ENCODE data around the gene ACAD9.
"Not testable (repeated sequence)": the region's sequence is repeated elsewhere in the genome, so short reads cannot be mapped to it uniquely, and the experiment has no call there.

The ACAD9 gene

DNA sequence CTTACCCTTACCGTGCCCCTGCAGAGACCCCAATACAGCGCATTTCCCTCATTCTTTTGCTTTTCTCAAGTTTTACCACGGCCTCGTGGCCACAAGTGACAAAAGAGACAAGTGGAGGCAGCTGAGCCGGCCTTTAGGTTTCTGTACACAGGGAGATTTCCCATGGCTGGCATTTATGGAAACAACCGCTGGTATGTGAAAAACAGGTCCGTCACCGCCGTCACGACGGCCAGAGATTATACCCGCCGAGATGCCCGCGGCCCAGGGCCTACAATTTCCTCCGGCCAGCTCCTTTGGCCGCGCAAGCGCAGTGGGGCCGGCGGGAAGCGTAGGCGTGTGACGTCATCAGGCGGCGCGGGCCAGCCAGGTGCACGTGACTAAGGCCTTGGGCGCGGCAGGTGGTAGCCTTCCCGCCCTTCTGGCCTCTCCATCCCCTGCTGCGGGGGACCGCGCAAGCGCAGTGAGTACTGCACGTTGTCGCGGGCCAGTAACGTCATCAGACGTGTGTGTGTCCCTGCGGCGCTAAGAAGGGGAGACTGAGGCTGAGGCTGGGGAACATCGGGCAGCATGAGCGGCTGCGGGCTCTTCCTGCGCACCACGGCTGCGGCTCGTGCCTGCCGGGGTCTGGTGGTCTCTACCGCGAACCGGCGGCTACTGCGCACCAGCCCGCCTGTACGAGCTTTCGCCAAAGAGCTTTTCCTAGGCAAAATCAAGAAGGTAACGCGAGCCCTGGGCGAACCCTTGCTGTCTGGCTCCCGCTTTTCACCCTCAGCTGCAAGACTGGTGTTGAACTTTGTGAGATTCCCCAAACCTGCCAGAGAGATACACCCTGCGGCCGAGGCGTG lies at the start of gene ACAD9:
TSS of gene ACAD9 (plus strand) at position 496 of the 845 bp plus-strand sequence. CDS start at position 568, 72 bp downstream.
- DNase-seq: peak; percentile 96 to 98

- not testable (repeated sequence) for DNase-seq
These were observed 49.3 kb upstream of the ACAD9 start for GRCh38 chr3:128829925-128830625.

GRCh38 chr3:128830762-128831161 lies 48.7 kb upstream of the ACAD9 start:
- not testable (repeated sequence) for DNase-seq

GRCh38 chr3:128832979-128833378 lies 46.4 kb upstream of the ACAD9 start:
- DNase-seq: not testable (repeated sequence)

GRCh38 chr3:128835096-128835495 lies 44.3 kb upstream of the ACAD9 start:
- no peak for DNase-seq

GRCh38 chr3:128841926-128842920 lies 37.2 kb upstream of the ACAD9 start:
- no peak for DNase-seq

DNA sequence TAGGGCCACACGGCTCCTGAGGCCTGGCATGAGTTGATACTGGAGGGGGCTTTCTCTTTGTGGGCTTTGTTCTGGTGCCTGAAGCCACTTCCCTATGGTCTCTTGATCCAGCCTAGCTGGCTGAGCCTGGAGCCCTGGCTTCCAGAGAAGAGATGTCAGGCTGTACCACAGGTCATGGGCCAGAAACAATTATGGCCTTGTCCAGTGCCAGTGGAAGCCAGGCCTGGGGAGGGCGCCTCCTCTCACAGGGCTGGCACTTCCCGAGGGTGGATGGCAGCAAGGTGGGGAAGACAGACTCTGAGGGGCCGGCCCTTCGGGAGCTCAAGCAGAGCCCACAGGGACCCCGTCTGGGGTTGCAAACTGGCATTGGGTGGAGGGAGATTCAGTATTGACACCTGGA lies 34.9 kb upstream of the ACAD9 start:
- DNase-seq: no peak

- peak in 1 of 2 experiments; percentile 55 for DNase-seq
These were observed 34.2 kb upstream of the ACAD9 start for GRCh38 chr3:128845119-128845777.

DNA sequence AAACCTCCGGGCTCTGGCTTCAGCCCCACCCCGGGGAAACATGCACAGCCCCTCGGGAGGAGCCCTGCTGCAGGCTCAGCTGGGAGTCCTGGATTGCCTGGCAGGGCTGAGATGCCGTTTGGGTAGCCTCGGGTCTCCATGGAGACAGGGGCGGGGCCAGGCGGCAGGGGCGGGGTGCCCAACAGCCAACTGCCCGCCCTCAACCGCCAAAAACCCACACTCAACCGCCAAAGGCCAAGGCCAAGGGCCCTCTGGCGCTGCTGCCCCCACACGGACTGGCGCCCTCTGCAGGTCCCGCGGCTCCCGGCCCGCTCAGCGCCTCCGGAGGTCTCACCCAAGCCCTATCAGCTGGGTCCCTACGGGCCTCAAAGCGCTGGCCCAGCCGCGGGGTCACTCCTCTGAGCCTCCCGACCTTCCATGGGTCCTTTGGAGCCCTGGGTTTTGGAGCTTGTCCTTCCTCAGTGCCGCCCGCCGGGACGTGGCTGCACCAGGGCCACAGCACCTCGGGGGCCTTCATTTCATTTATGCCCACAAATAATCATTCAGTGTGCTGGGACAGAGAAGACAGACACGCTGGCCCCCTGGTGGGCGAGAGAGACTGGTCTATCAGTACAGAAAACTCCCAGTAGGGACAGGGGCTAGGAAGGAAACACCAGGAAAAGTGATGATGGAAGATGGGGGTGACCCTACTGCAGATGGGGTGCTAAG lies 33.5 kb upstream of the ACAD9 start:
- peak; percentile 83 to 88 for DNase-seq

GRCh38 chr3:128846486-128846891 lies 32.9 kb upstream of the ACAD9 start:
- DNase-seq: no peak

DNA sequence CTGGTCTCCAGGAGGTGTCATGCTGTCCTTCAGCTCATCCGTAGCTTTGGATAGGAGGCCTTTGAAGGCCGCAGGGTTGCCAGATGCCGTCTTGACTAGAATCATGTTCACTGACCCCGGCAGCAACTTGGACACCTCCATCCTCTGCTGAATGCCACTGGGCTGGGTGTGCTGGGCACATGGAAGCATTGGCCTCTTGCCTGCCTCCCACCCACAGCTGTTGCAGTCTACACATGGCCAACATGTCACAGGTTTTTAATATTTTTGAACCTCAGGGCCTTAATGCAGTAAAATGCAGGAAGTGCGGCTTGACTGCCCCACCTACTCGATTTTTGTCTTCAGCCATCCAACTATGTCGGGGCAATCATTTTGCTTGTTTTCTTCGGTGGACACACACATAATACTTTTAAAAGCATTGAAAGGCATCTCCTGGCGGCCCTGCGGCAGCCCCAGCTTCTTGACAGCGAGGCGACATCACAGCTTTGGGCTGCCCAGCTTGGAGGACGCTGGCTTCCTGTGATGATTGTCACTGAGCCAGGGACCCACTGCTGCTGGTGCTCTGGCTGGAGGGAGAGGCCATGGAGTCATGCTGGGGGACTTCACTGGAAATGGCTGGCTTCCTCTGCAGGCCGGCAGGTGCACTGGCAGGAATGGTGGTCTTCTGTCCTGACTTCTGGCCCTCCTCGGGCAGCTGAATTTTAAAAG lies 31.6 kb upstream of the ACAD9 start:
- no peak for DNase-seq

- DNase-seq: no peak
These were observed 30.5 kb upstream of the ACAD9 start for GRCh38 chr3:128848936-128849335.

GRCh38 chr3:128849911-128850455 lies 29.4 kb upstream of the ACAD9 start:
- no peak for DNase-seq

DNA sequence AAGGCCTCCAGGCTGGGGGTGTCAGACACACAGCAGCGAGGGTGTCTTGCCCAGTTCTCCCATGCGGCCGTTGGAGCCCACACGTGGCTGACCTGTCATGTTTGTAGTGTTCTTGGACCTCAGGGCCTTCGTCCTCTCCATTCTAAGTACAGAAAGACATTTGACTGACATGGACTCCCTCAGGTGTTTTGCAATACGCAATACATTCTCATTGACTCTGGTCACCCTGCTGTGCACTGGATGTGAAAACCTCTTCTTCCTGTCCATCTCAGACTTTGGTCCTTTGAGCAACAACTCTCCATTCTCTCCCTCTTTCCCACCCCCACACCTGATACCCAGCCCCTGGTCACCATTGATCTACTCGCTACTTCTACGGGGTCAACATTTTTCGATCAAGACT lies 28.9 kb upstream of the ACAD9 start:
- no peak for DNase-seq

DNA sequence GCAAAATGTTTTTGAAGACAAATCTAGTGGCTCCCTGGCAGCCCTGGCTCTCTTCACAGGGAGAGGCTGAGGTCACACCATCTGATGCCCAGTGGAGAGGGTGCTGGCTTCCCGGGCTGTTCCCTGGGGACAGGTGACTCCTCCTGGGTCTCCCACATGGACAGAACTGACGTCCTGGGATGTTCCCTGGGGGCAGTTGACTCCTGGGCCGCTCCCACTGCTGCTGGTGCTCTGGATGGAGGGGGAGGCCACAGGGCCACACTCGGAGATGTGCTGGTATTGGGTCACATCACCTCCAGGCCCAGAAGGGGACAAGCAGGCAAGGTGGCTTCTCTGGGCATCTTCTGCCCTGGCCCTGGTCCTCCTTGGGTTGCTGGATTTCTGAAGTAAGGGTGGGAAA lies 27.8 kb upstream of the ACAD9 start:
- no peak for DNase-seq

- DNase-seq: no peak
These were observed 25.6 kb upstream of the ACAD9 start for GRCh38 chr3:128853826-128854225.

DNA sequence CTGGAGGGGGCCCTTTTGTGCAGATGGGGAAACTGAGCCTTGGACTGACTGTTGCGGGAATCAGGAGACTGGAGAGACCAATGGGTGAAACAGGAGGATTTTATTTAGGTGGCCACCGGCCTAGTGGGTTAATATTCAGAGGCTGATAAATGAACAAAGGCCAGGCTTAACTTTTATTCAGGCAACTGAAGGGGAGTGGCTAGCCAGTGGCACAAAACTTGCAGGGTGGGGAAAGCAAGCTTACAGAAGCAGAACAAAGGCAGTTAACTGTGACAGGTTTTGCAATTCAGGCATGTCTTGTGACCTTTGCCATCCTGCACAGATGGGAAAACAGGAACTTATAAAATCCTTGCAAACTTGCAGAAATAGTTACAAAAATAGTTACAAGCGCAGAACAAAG lies 24.9 kb upstream of the ACAD9 start:
- no peak for DNase-seq

GRCh38 chr3:128855569-128855968 lies 23.9 kb upstream of the ACAD9 start:
- no peak for DNase-seq

GRCh38 chr3:128858167-128858566 lies 21.3 kb upstream of the ACAD9 start:
- DNase-seq: no peak

- DNase-seq: peak in 1 of 2 experiments; percentile 34
These were observed 19.8 kb upstream of the ACAD9 start for GRCh38 chr3:128859630-128860029.

- no peak for DNase-seq
These were observed 17.9 kb upstream of the ACAD9 start for GRCh38 chr3:128861491-128861890.

Data from NCI-H1930 (cell line).